TTC549 (cell line): ENCODE results near the gene CRLF1.
A peak's percentile ranks its signal among the peaks of the same experiment; 100 is the strongest.

ENCODE experiments used
- FAIRE-seq: peaks from 2 replicates; lab custom pipeline; 2012; peaks lifted over from hg19 to GRCh38; lab: Jason Lieb, UNC

The CRLF1 gene

DNA sequence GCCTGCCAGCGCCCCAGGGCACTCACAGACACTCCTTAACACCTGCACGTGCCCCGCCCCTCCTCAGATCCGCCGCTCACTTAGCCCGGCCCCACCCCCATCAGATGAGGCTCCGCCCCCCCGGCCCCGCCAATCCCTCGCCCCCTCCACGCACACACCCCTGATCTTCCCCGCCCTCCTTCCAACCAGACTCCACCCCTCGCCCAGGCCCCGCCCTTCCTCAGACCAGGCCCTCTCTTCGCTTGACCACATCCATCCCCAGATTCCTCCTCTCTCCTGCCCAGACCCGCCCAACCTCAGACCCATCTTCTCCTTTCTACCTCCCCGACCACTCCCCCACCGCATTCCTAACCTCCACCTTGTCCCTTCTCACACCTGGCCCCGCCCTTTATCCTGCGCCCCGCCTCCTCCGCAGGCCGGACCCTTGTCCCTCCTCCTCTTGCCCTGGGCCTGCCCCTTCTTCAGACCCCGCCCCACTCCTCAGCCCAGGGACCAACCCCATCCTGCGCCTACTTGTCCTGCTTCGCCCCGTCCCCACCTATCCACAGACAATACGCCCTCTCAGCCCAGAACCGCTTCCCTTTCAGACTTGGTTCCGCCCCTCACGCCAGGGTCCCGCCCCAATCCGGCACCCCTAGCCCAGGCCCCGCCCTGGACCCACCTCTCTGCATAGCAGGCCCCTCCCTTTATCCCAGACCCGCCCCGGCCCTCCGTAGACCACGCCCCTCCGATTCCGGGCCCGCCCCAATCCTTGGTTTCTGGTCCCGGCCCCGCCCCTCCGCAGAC lies 29.8 kb upstream of the CRLF1 start:
- peak; percentile 68 for FAIRE-seq

DNA sequence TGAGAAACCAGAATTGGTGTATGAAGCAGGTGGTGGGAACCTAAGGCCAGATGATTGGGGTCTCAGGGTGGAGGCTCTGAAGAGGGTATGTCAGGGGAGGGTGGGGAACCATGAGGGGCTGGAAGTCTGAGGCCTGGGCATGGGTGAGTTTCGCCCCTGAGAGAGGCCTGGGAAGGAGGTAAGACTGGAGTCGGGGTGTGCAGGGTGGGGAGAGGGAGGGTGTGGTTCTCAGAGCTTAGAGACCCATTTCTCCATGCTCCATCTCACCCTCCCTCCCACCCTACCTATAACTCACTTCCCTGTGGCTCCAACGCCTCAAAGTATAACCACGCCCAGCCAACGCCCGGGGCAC lies 29.2 kb upstream of the CRLF1 start:
- no peak for FAIRE-seq

DNA sequence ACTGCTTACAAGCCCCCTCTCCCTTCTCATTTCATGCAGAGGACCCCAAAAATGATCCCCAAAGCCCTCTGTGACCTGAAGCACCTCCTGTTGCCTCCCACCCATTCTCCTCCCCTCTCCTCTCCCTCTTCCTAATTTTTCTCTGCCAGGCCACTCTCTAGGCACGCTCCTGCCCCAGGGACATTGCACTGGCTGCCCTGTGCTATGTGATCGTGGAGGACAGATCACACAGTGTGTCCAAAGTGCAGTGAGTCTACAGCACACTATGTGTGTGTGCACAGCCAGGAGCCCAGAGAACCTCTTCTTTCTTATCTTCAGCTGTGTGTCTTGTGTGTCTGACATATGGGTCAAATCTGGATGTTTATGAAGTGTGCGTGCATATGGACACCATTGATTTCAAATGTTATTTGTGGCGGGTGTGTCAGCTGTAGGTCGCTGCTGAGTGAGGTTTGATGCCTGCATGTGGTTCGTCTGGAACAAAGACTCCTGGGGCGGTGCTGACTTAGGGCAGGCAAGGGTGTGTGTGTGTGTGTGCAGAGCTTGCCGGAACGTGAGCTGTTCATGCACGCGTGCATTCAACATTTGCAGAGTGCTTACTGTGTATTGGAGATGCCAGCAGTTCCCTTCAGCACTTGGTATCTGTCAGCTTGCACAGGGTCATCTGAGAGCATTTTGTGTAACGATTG lies 28.2 kb upstream of the CRLF1 start:
- no peak for FAIRE-seq

DNA sequence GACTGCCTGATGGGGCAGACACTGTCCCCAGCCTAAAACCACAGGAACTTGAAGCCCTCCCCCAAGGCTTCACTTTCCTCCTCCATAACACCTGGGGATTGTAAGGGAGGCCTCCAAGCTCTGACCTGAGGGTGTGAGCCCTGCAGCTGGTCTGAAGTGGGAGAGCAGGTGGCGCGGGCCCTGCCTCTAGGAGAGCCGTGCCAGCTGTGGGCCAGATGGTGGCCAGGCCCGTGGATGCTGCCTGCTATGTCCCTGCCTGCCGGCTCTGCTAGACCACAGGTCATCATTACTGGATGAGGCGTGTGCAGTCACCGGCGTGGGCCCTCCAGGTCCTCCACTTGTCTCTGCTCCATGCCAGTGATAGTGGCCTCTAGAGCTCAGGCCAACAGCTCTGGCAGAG lies 26.7 kb upstream of the CRLF1 start:
- no peak for FAIRE-seq

DNA sequence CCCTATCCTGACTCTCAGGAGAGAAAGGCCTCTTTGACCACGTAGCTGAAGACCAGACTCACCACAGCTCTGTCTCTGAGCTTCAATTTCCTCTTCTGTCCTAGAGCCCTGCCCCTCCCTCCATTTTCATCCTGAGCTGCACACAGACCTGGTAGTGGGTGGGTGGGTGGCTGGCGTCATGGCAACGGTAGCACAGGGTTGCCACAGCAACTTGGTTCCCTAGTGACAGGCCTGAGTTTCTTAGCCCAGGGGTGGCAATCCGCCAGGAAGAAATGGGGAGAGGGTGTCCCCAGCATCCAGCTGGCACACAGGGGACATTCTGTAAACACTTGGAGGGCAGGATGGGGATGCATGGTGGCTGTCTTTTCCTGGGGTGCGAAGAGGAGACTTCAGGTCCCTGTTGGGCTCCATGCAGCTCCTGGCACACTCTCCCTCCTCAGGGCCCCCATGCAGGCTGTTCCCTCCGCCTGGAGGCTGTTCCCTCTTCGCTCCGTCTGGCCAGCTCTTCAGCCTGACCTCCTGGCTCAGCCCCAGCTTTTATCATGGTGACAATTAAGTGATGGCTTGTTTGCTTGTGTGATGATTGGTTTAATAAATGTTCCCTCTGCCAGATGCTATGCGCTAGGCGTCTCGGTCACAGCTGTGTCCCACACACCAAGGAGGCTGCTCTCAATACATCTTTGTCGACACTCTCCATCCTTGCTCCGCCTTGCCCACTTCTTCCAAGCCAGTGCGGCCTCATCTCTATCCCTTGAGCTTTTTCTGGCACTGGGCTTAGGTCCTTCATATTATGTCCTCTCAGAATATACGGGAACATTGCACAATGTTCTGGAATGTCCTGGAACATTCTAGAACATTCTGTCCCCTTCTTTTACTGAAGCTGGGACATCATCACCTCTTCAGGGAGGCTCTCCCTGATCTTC lies 22.8 kb upstream of the CRLF1 start:
- FAIRE-seq: no peak

DNA sequence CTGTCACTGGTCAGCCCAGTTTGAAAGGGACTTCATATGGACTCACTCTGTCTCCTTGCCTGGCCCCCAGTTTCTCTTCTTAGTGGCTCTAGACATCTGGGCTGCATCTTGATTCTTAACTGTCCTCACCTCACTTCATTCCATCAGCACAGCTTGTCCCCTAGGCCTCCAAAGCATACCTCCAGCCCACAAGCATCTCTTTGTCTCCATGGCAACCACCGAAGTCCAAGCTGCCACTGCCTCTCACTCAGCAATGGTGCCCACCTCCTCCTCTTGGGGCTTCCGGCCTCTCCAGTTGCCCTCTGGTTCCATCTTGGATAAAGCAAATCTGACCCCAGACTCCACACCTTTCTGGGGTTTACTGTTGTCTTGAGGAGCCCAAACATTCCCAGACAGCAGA lies 20.3 kb upstream of the CRLF1 start:
- FAIRE-seq: no peak

DNA sequence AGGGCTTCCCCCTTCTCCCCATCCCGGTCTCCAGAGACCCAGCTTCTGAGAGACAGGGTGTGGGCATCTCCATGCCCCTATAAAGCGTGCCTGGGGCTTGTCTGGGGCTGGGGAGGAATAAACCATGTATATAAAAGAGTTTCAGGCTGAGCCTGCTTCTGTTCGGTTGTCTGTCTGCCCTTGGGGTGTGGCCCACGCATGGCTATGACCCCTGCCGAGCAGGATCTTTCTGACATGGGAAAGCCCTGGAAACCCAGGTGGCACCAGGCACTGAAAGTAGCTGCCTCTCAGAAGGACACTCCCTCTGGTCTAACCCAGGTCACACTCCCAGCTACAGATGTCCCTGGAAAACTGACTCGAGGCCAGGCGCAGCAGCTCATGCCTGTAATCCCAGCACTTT lies 14.3 kb upstream of the CRLF1 start:
- FAIRE-seq: no peak

DNA sequence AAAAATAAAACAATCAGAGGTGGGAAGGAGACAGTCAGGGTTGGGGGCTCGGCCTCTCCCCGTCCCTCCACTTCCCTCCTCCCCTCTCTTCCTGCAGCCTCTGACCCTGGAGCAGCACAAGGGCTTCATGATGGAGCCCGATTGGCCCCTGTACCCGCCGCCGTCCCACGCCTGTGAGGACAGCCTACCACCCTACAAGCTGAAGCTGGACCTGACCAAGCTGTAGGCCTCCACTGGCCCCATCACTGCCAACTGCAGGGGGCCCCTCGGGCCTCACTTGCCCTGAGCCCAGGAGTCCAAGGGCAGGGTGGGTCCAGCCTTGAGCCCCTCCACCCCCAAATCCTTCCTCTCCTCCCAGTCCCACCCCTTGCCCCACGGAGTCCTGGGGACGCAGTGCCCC lies 13.7 kb upstream of the CRLF1 start:
- no peak for FAIRE-seq

DNA sequence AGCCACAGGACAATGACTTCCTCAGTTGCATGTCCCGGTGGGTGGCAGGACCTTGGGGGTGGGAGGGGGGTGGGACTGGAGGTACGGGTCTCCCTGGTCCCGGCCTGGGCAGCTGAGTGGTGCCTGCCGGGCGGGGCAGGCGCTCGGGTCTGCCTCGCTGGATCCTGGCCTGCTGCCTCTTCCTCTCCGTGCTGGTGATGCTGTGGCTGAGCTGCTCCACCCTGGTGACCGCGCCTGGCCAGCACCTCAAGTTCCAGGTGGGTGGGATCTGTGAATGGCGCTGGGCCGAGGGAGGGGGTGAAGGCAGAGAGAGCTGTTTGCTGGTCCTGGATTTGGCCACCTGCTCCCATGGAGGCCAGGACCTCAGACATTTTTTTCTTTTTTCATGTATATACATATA lies 11.6 kb upstream of the CRLF1 start:
- FAIRE-seq: no peak

DNA sequence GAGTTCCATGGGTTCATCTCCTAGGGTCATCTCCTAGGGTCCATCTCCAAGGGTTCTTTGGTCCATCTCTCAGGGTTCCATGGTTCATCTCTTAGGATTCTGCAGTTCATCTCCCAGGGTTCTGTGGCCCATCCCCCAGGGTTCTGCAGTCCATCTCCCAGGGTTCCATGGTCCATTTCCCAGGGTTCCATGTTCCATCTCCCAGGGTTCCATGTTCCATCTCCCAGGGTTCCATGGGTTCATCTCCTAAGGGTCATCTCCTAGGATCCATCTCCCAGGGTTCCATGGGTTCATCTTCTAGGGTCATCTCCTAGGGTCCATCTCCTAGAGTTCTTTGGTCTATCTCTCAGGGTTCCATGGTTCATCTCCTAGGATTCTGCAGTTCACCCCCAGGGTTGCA lies 11.0 kb upstream of the CRLF1 start:
- FAIRE-seq: no peak

DNA sequence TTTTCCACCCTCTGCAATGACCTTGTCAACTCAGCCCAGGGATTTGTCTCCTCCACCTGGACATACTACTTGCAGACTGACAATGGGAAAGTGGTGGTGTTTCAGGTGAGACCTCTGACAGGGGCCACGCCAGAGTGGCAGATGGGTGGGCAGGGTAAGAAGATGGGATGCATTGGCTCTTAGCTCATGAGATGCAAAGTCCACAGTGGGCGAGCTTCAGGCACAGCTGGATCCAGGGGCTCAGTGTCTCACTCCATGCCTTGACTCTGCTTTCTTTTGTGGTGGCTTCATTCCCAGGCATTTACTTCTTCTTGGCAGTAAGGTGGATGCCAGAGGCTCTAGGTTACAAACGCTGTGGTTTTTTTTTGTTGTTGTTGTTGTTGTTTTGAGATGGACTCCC lies 9.4 kb upstream of the CRLF1 start:
- no peak for FAIRE-seq

DNA sequence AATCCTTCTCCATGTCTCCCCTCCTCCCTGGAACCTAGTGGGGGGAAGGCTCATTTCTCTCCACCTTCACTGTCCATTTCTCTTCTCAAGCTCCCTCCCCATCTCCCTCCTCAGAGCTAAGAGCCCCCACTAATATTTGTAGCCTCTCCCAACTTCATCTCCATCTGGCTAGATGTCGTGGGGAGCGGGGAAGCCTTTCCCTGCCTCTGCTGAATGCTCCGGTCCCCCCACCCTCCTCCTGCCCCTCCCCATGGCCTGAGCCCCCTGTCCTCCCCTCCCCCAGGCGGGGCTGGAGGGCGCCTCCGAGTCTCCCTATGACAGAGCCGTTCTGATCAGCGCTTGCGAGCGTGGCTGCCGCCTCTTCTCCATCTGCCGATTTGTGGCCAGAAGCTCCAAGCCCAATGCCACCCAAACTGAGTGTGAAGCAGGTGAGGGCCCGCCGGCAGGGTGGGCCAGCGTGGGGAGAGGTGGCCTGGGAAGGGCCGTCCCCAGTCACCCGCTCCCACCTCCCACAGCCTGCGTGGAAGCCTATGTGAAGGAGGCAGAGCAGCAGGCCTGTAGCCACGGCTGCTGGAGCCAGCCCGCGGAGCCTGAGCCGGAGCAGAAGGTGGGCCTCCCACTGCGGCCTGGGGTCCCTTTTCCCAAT lies 7.1 kb upstream of the CRLF1 start:
- FAIRE-seq: no peak

DNA sequence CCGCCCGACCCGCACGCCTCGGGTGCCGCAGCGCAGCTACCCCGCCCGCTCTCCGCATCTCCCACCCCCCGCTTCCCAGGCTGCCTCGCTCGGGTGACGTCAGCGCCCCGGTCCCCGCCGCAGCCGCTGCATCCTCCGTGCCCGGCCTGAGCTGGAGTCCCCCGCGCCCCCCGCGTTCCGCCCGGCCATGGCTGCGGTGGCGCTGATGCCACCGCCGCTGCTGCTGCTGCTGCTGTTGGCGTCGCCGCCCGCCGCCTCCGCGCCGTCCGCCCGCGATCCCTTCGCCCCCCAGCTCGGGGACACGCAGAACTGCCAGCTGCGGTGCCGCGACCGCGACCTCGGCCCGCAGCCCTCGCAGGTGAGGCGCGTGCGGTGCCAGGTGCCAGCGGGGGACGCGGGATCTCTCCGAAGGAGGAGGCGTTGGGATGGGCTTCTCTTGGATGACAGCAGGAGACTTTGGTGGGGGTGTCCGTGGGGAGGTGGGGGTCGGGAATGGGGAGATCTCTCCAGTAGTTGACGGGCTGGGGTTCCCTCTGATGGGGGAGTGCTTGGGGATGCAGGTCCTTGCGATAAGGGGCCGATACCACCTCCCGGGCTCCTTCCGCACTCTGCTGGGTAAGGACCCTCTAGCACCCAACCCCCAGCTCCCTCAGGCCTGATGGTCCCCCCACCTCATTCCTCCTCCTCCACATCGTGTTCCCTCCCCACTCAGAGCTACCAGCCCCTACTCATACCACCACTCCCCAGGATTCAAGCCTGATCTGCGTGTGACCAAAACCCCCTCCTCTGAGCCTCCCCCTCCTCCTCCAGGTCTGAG lies 6.4 kb upstream of the CRLF1 start, which contains the start of gene TMEM59L:
Gene TMEM59L (plus strand): TSS at position 99 of the 817 bp plus-strand sequence. CDS start 89 bp downstream, at position 188.
- no peak for FAIRE-seq

DNA sequence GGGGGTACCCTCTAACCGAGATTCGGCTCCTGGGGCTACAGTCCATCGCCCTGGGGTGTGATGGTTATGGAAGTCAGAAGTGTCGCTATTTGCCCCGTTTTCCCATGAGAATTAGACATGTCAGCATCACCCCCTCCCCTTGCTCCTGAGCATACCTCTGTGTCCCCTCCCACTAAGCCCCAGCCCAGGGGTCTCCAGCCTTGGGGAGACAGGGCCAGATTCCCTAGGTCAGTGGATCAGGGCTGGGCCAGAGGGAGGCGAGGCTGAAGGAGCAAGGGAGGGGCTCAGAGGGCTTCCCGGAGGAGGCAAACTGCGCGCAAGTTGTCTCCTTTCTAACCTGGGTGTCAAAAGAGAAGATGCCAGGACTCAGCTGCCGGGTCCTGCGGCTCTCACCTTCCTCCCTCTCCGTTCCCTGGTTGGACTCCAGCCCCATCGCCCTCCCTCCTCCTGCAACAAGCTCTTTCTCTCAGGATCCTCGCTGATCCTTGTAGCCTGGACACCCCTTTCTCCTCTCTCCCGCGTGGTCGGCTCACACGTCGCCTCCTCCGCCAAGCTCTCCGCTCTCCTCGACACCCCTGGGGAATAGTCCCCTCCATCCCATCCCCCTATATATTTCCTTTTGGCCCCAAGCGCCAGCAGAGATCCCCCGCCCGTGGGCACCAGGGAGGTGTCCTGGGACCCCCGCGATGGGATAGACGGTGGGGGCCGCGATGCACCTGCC lies 5.6 kb upstream of the CRLF1 start:
- no peak for FAIRE-seq

DNA sequence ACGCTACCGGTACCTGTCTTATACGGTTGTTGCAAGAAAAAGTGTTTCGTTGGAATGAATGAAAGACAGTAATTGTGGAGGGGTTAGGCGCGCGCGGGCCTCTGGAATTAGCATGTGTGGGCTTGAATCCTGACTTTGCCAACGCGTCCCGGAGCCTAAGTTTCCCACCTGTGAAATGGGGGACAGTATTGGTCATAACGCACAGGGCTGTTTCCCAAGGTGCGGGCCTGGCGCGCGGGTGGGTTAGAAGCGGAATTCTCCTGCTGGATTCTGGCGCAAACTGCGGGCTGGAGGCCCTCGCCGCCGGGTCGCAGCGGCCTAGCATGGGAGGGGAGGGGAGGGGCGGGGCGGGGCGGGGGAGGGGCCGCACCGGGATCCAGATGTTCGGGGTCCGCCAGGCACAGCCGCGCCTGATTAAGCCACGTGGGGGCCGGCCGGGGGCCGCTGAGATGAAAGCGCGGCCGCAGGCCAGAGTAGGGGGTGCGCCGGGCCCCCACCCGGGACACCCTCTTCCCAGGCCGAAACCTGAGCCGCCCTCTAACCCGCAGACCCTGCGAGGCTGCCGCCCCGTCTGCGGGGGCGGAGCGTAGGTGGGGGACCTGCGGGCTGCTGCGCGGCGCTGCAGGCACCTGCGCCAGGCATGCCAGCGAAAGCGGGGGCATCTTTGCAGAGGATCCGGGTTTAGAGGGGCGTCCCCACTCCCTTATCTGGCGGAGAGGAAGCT lies 4.9 kb upstream of the CRLF1 start:
- FAIRE-seq: no peak

DNA sequence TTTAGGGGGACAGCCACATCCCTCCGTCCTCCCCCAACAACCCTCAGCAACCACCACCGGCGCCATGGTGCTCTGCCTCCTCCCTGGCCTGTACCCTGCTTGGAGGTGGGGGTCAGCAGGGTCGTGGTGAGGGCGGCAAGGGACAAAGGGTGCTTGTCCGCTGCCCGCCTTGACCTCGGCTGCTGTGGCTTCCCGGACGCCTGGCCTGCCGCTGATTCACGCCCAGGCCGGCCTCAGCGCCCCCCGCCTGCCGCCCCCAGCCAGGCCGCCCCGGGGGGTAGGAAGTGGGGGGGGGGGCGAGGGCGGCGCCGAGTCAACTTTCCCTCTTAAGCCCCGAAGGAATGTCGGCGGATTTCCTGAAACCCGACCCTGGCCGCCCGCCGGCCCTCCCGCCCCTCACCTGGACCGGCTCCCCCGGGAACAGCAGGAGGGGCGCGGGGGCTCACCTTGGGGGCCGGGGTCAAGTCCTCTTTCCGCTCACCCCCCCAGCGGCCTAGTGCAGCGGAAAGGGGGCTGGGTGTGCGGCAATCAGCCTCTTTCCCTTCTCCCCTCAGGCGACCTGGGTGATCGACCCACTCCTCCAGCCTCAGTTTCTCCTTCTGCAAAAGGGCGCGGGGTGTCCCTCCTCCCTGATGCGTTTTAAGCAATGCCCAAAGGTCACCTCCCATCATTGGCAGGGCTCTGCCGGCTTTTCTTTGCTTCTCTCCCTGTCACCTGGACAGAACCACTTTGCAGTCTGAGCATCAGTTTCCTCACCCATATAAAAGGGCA lies 4.1 kb upstream of the CRLF1 start:
- FAIRE-seq: no peak

DNA sequence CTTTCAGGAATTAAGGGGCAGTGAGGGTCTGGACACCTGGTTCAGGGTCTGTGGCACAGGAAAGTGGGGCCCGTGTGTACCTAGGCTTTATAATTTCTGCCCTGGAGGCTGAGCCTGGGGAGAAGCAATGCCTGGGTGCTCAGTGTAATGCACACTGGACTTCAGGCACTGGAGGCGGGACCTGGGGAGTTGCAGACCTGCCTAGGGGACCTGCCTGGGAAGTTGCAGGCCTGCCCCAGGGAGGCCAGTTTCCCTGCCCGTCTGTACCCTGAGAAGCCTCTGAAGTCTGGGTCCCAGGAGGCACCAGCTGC lies 3.6 kb upstream of the CRLF1 start:
- no peak for FAIRE-seq

DNA sequence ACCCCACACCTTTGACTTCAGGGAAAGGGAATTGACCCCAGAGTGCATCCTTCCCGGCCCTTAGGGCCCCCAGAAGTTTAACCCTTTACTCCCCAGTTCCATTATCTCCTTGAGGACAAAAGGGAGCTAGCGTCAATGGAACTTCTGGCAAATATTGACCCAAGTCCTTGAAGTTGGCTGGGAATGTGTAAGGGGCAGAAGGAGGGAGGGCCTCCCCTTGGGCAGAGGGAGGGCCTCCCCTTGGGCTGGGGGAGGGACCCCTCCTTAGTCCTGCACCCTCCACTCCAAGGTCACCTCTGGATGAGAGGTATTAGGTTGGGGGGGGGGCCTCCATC lies 3.1 kb upstream of the CRLF1 start:
- FAIRE-seq: no peak

DNA sequence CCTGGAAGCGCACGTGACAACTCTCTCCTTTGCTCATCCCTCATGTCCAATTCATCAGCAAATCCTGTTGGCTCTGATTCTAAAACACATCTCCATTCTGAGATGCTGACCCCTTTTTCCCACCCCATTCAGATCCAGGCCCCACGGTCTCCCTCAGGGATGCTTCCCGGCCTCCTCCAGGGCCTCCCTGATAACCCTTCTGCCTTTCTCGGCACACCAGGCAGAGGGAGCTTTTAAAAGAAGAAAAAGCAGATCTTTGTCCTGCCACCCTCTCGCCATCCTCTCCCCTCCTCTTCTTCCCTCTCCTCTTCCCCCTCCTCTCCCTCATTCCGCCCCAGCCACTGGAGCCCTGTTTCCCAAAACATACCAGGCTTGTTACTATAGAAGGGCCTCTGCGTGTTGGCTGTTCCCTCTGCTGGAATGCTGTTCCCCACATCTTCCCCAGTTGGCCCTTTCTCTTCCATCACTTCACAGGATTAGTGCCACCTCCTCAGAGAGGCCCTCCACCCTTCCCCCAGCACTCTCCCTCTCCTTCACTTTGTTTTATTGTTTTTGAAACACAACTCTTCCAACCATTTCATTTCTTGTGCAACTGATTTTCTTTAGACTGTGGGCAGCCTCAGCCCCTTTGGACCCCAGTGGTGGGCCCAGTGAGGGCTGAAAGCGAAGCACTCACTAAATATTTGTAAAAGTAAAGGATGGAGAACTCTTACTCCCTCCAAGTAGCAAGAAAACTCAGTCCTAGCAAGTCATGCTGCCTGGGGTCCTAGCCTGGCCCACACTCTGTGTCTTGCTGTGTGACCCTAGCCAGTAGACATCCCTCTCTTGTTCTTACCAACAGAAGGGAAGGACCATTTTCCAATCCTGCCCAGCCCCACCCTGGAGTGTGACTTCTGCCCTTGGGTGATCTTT lies 2.5 kb upstream of the CRLF1 start:
- FAIRE-seq: no peak
